K562 (cell line): ENCODE data around the gene STRA8.

Experiments
- EHMT2 ChIP-seq: fragments of 450-650 bp; IDR thresholded peaks from 2 replicates; pipeline ENCODE4 v1.6.1; 2018; ENCODE audit warnings: antibody characterized with exemption
- ESRRA ChIP-seq: fragments of 450-650 bp; IDR thresholded peaks from 2 replicates; pipeline ENCODE4 v1.6.1; 2014; ENCODE audit warnings: low read depth, mild to moderate bottlenecking, moderate library complexity, borderline replicate concordance
- RBFOX2 ChIP-seq: fragments of 200-400 bp; formaldehyde crosslinking; IDR thresholded peaks from 2 replicates; pipeline ENCODE4 v1.6.1; 2017; ENCODE audit warnings: low read depth, mild to moderate bottlenecking, low read length, moderate library complexity
- RBM25 ChIP-seq: fragments of 200-400 bp; formaldehyde crosslinking; IDR thresholded peaks from 2 replicates; pipeline ENCODE4 v1.6.1; 2018; ENCODE audit warnings: low read length, low read depth, moderate library complexity; ENCODE audit not compliant: severe bottlenecking
- STAT5A ChIP-seq: IDR thresholded peaks from 2 replicates; pipeline ENCODE4 v1.6.1; 2012; ENCODE audit warnings: low read length, inconsistent platforms, borderline replicate concordance
- TEAD4 ChIP-seq, 2 experiments: sonication (generic) in 1 of 2; formaldehyde crosslinking in 1 of 2; IDR thresholded peaks; 2 replicates each; pipeline versions ENCODE4 v1.6.1 to v1.8.0; 2012 to 2022; ENCODE audit warnings: borderline replicate concordance in 1 of 2, inconsistent platforms in 1 of 2, low read length in 1 of 2, mild to moderate bottlenecking in 1 of 2, missing genetic modification reagents in 1 of 2
- ZBTB2 ChIP-seq: fragments of 450-650 bp; IDR thresholded peaks from 2 replicates; pipeline ENCODE4 v1.6.1; 2016; ENCODE audit warnings: antibody characterized with exemption
- TF ChIP-seq, protein P1 (sequence below): sonication (generic); formaldehyde crosslinking; IDR thresholded peaks from 2 replicates; pipeline ENCODE4 v1.8.0; 2023; ENCODE audit warnings: mild to moderate bottlenecking, missing genetic modification reagents
- TF ChIP-seq, protein P2 (sequence below): fragments of 250-450 bp; sonication (Bioruptor Pico); IDR thresholded peaks from 2 replicates; pipeline ENCODE4 v1.4.0; 2020; ENCODE audit warnings: mild to moderate bottlenecking

GRCh38 chr7:135273581-135273980 is 39.9 kb downstream of the STRA8 start:
- TF ChIP-seq, protein P1, sequence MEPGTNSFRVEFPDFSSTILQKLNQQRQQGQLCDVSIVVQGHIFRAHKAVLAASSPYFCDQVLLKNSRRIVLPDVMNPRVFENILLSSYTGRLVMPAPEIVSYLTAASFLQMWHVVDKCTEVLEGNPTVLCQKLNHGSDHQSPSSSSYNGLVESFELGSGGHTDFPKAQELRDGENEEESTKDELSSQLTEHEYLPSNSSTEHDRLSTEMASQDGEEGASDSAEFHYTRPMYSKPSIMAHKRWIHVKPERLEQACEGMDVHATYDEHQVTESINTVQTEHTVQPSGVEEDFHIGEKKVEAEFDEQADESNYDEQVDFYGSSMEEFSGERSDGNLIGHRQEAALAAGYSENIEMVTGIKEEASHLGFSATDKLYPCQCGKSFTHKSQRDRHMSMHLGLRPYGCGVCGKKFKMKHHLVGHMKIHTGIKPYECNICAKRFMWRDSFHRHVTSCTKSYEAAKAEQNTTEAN = no peak
- TF ChIP-seq EHMT2 = no peak
- no peak for TF ChIP-seq RBFOX2
- TF ChIP-seq RBM25 = no peak
- no peak for TF ChIP-seq STAT5A
- TF ChIP-seq, protein P2, sequence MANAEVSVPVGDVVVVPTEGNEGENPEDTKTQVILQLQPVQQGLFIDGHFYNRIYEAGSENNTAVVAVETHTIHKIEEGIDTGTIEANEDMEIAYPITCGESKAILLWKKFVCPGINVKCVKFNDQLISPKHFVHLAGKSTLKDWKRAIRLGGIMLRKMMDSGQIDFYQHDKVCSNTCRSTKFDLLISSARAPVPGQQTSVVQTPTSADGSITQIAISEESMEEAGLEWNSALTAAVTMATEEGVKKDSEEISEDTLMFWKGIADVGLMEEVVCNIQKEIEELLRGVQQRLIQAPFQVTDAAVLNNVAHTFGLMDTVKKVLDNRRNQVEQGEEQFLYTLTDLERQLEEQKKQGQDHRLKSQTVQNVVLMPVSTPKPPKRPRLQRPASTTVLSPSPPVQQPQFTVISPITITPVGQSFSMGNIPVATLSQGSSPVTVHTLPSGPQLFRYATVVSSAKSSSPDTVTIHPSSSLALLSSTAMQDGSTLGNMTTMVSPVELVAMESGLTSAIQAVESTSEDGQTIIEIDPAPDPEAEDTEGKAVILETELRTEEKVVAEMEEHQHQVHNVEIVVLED (CRISPR knock-in tag) = no peak
- no peak for TF ChIP-seq ESRRA
- no peak for TF ChIP-seq ZBTB2
- TF ChIP-seq TEAD4 (IDR thresholded peaks at IDR 0.05; ENCODE audit: low read length) = no peak
- TF ChIP-seq TEAD4 (CRISPR knock-in tag; IDR thresholded peaks at IDR 0.05; ENCODE audit: borderline replicate concordance) = no peak
